Lower leg skin (tissue), 3 donors: Measurements from ENCODE around the gene TGFB2.

Experiments used
- CTCF ChIP-seq, 3 donors: fragments of 450-650 bp; IDR thresholded peaks; one replicate each; pipeline ENCODE4 v1.5.1; 2016; ENCODE audit warnings: antibody characterized with exemption in 3 of 3, mild to moderate bottlenecking in 3 of 3, moderate library complexity in 2 of 3
- POLR2A ChIP-seq, 2 donors: fragments of 450-650 bp; IDR thresholded peaks; one replicate each; pipeline ENCODE4 v1.6.1; 2016 to 2017; ENCODE audit warnings: antibody characterized with exemption in 2 of 2, mild to moderate bottlenecking in 1 of 2, moderate library complexity in 1 of 2

DNA sequence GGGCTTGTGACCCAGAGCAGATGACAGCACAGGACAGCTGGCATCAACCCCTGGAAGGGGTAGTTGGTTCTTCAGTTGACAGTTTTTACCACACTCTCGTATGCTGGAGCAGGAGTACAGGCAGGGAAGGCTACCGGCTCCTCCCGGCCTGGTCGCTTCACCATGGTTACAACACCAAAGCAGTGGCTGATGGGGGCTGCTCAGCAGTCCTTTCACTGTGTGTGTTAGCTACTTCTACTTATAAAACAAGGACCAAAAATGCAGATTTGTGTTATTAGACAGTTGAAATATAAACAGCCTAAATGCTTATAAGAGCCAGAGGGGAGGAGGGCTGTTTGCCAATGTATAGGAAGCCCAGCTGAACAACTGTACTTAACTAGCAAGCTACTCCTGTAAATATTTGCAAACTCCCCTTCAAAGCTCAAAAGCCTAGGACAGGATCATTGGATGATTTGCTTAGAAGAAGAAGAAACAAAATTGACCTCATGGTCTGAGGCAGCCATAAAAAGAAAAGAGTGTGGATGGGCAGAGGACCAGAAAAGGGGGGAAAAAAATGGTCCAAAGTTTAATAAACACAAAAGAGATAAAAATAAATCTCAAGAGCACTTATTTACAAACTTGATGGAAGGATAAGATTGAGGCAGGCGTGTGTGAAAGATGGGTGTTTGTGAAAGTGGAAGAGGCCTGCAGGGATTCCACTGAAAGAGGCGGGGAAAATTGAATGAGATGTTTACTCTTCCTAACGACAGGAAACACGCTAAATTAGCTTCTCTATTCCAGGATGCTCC lies 57.1 kb downstream of the TGFB2 start:
- no peak for TF ChIP-seq CTCF (IDR thresholded peaks at IDR 0.05)
- no peak for TF ChIP-seq POLR2A (IDR thresholded peaks at IDR 0.05)
